CD4-positive, alpha-beta memory T cell (primary cell): ENCODE measurements around the gene GALR2. TPM values are rescaled to one million over a fixed set of nuclear protein-coding genes. Genes with fewer than 3 reads are reported as not detected.

ENCODE experiments used
- CTCF ChIA-PET: fragments of 350-600 bp; sonication (Branson Sonifier 250); formaldehyde crosslinking; loops from one replicate; lab custom pipeline; 2021; ENCODE audit warnings: inconsistent platforms; ENCODE audit not compliant: partially characterized antibody; lab: Charles Lee
- POLR2A ChIA-PET: fragments of 350-600 bp; sonication (Branson Sonifier 250); formaldehyde crosslinking; loops from one replicate; lab custom pipeline; 2021; ENCODE audit not compliant: partially characterized antibody; lab: Charles Lee
- DNase-seq, 5 donors: peaks; one replicate each; pipeline versions ENCODE4 v3.0.0 to v3.0.0-alpha.2; 2020 to 2022; ENCODE audit warnings: mixed read lengths in 1 of 5
- H3K27ac ChIP-seq: one replicate; pipeline ENCODE4 v1.7.0; 2013; ENCODE audit warnings: low read depth, low read length
- H3K27me3 ChIP-seq: 2 replicates; pipeline ENCODE4 v1.7.0; 2013; ENCODE audit warnings: mild to moderate bottlenecking, low read length, moderate library complexity; ENCODE audit not compliant: insufficient read depth
- H3K36me3 ChIP-seq: 2 replicates; pipeline ENCODE4 v1.7.0; 2013; ENCODE audit warnings: mild to moderate bottlenecking, low read length, moderate library complexity; ENCODE audit not compliant: insufficient read depth
- H3K4me1 ChIP-seq: 2 replicates; pipeline ENCODE4 v1.7.0; 2013; ENCODE audit warnings: mild to moderate bottlenecking, low read length, moderate library complexity; ENCODE audit not compliant: insufficient read depth
- H3K4me3 ChIP-seq, 2 donors: one replicate each; pipeline ENCODE4 v1.7.0; 2013; ENCODE audit warnings: low read length in 2 of 2, mild to moderate bottlenecking in 1 of 2
- H3K9me3 ChIP-seq, 2 donors: one replicate each; pipeline ENCODE4 v1.7.0; 2013; ENCODE audit warnings: low read length in 2 of 2, control low read depth in 1 of 2; ENCODE audit not compliant: control insufficient read depth in 1 of 2
- H3K27ac Mint-ChIP-seq, 7 donors: one replicate each; pipeline ENCODE4 v1.8.0; 2020 to 2021; ENCODE audit warnings: mixed read lengths in 7 of 7, mild to moderate bottlenecking in 6 of 7, inconsistent platforms in 3 of 7, moderate library complexity in 3 of 7
- H3K27me3 Mint-ChIP-seq, 2 donors: one replicate each; pipeline ENCODE4 v1.8.0; 2020 to 2021; ENCODE audit warnings: mixed read lengths in 2 of 2
- H3K36me3 Mint-ChIP-seq, 2 donors: one replicate each; pipeline ENCODE4 v1.8.0; 2020 to 2021; ENCODE audit warnings: mixed read lengths in 2 of 2, inconsistent platforms in 1 of 2, mild to moderate bottlenecking in 1 of 2
- H3K4me1 Mint-ChIP-seq, 4 donors: one replicate each; pipeline ENCODE4 v1.8.0; 2020 to 2021; ENCODE audit warnings: mixed read lengths in 4 of 4, mild to moderate bottlenecking in 1 of 4
- H3K4me3 Mint-ChIP-seq, 8 donors: one replicate each; pipeline ENCODE4 v1.8.0; 2020 to 2021; ENCODE audit warnings: mixed read lengths in 8 of 8, mild to moderate bottlenecking in 7 of 8, moderate library complexity in 6 of 8, inconsistent platforms in 3 of 8
- H3K9me3 Mint-ChIP-seq, 8 donors: one replicate each; pipeline ENCODE4 v1.8.0; 2020 to 2021; ENCODE audit warnings: mixed read lengths in 8 of 8, mild to moderate bottlenecking in 5 of 8, inconsistent platforms in 3 of 8, moderate library complexity in 1 of 8
- intact Hi-C: fragments of 100-400 bp; cut with micrococcal nuclease; formaldehyde crosslinking; loops from one replicate; pipeline ENCODE4 v1.15.1; 2023
- polyA plus RNA-seq, 2 donors: library from polyadenylated mRNA; unstranded; fragments of 300-500 nt; fragmentation: Illumina TruSeq; gene quantifications; one replicate each; pipeline ENCODE4 v1.2.3, GENCODE V29; 2021
- total RNA-seq, 2 experiments: library from RNA; stranded (reverse); gene quantifications; one replicate each; pipeline ENCODE4 v1.2.3, GENCODE V29; 2021

GALR2 gene
- total and polyA plus RNA-seq, 4 experiments from 2014 or later = 0.37 TPM; not detected in 3

DNA sequence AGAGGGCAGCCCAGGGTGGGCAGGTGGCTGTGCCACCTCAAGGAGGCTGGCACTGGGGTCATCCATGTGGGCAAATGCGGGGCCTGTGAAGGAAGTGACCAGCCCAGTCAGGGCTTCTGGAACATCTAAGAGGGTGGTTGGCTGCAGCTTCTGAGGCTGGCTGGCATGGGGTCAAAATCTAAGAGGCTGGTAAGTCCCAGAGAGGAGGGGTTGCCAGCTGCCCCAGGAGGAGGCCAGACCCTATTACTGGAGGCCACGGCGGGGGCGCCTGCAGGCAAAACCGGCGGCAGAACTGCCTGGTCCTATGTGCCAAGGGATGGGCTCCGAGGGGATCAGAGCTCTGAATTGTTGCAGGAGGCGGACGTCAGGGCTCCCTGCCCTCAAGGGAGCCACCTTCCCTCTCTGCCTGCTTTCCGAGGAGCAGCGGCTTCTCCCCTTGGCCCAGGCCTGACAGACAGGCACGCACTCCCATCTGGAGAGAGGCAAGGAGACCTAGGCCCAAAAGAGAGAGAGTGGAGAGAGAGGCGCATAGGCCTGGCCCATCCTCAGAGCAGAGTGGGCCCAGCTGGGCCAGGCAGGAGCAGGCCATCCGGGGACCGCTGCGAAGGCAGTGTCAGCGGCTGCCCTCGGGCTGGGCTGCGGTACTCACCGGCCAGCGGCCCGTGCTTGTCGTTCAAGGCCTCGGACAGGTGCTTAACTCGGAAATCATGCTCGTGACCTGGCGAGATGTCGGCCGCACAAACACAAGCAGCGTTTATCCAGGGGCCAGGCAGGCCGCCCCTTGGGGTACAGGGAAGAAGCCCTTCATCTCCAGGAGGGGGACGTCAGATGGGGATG, 15.3 kb downstream of the GALR2 start:
- Histone ChIP-seq H3K27ac (no peak overlapping the region), H3K27me3 (no peaks in the 10 kb centered on the region), H3K4me3 (no peak overlapping the region), H3K9me3 (no peaks in the 10 kb centered on the region), H3K36me3 (peaks cover 78% of the 10 kb centered on the region), H3K4me1 (no peaks in the 10 kb centered on the region)
- ChIA-PET CTCF (no interaction called here), POLR2A (interaction anchor here (1.6 to 5.6 kb wide), 2 partner anchors 11 to 14 kb away, joined by 4 to 24 read pairs; partner anchors contain the start of genes EXOC7 and ZACN)
- H3K4me3 Mint-ChIP-seq = no peak overlapping the region
- intact Hi-C loops = no loop called here
- DNase-seq = no peak
- H3K27ac Mint-ChIP-seq = no peak overlapping the region
- H3K36me3 Mint-ChIP-seq = peaks cover 33 to 67% of the 10 kb centered on the region in 2 donors
- no peaks in the 10 kb centered on the region for H3K9me3 Mint-ChIP-seq
- peaks cover 0 to 11% (median 3%) of the 10 kb centered on the region in 4 donors for H3K4me1 Mint-ChIP-seq
- H3K27me3 Mint-ChIP-seq = no peaks in the 10 kb centered on the region

DNA sequence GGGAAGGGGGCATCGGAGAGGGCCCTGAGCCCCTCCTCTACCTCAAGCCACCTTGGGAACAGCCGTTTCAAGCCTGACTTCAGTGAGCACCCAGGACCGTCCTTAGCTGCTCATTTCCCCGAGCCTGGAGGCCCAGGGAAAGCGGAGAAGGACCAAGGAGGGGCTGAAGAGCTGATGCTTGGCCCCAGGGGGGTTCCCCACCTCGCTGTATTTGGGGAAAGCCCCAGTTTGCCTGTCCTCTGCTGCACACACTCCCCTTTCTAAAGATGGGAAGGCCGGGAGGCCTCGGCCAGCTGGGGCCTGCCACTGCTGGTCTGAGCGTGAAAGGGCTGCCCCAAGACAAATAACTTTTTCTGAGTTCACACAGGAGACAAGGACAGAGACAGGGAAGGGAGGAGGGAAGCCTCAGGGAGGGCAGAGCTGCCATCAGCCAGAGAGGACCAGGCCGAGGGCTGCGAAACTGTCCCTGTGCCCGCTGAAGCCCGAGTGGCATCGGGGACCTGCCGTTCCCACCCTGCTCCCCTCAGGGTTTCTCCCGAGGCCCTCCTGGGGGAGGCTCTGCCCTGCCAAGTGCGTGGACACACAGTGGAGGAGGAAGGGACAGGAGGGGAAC, 16.0 kb downstream of the GALR2 start:
- H3K4me3 ChIP-seq = no peak overlapping the region
- CTCF ChIA-PET = interaction anchor here (1.1 kb wide), 1 partner anchor 11 kb away, joined by 4 read pairs; no protein-coding TSS in a partner anchor
- H3K4me1 ChIP-seq = no peaks in the 10 kb centered on the region
- POLR2A ChIA-PET = interaction anchor here (5.6 kb wide), 1 partner anchor 13 kb away, joined by 24 read pairs; the partner anchor contains the start of gene EXOC7
- peaks cover 73% of the 10 kb centered on the region for H3K36me3 ChIP-seq
- peaks cover 0 to 11% (median 3%) of the 10 kb centered on the region in 4 donors for H3K4me1 Mint-ChIP-seq
- no peak for DNase-seq
- H3K4me3 Mint-ChIP-seq = no peak overlapping the region
- peaks cover 34 to 60% of the 10 kb centered on the region in 2 donors for H3K36me3 Mint-ChIP-seq
- no peaks in the 10 kb centered on the region for H3K9me3 ChIP-seq
- H3K27ac ChIP-seq = no peak overlapping the region
- no peaks in the 10 kb centered on the region for H3K27me3 ChIP-seq
- intact Hi-C loops = no loop called here
- H3K27ac Mint-ChIP-seq = no peak overlapping the region
- H3K9me3 Mint-ChIP-seq = no peaks in the 10 kb centered on the region
- no peaks in the 10 kb centered on the region for H3K27me3 Mint-ChIP-seq

DNA sequence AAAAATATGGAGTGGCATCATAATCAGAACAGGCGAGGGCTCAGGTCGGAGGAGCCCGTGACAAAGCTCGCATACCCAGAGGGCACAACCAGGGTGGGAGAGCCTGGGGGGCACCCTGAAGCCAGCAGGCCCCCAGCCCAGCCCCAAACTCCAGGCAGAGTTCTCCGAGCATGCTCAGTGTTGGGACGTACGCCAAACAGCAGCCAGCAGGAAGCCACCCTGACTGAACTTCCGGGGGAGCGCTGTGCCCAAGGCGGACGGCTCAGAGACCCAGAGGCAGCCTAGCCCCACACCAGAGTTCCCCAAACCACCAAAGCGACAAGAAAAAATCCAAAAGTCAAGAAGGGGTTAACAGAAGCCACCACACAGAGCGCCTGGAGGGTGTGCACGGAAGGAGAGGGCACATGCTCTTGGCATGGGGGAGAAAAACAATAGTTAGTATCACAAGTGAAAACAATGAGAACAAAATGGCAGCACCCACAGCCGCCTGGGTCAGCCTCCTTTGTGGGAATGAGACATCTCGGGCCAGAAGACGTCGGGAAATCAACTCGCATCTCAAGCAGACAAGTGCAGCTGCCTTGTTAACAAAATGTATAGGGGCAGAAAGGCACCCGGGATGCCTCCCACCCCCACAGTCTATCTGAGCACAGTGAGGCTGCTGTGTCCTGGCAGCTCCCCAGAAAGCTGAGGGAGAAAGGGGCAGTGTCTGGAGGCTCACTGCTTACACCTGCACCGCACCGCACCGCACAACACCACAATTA, 17.1 kb downstream of the GALR2 start:
- H3K27ac Mint-ChIP-seq = peak overlapping the region in 5 of 7 donors; percentile 36 to 92 (median 79)
- H3K4me1 ChIP-seq = no peaks in the 10 kb centered on the region
- peaks cover 1 to 15% (median 3%) of the 10 kb centered on the region in 4 donors for H3K4me1 Mint-ChIP-seq
- no peaks in the 10 kb centered on the region for H3K9me3 ChIP-seq
- ChIA-PET POLR2A (interaction anchor here (1.6 to 5.6 kb wide), 3 partner anchors 9 to 12 kb away, joined by 3 to 24 read pairs (median 13); partner anchors contain the start of genes EXOC7 and ZACN), CTCF (interaction anchor here (1.1 to 1.4 kb wide), 2 partner anchors 12 to 28 kb away, joined by 3 to 4 read pairs; no protein-coding TSS in a partner anchor)
- H3K36me3 Mint-ChIP-seq = peaks cover 38 to 56% of the 10 kb centered on the region in 2 donors
- H3K27me3 Mint-ChIP-seq = no peaks in the 10 kb centered on the region
- peak in 1 of 5 donors; percentile 20 for DNase-seq
- no peak overlapping the region for H3K27ac ChIP-seq
- H3K36me3 ChIP-seq = peaks cover 71% of the 10 kb centered on the region
- H3K27me3 ChIP-seq = no peaks in the 10 kb centered on the region
- no peak overlapping the region for H3K4me3 ChIP-seq
- intact Hi-C loops = no loop called here
- H3K4me3 Mint-ChIP-seq = peak overlapping the region in 5 of 8 donors; percentile 44 to 65 (median 57)
- H3K9me3 Mint-ChIP-seq = no peaks in the 10 kb centered on the region

DNA sequence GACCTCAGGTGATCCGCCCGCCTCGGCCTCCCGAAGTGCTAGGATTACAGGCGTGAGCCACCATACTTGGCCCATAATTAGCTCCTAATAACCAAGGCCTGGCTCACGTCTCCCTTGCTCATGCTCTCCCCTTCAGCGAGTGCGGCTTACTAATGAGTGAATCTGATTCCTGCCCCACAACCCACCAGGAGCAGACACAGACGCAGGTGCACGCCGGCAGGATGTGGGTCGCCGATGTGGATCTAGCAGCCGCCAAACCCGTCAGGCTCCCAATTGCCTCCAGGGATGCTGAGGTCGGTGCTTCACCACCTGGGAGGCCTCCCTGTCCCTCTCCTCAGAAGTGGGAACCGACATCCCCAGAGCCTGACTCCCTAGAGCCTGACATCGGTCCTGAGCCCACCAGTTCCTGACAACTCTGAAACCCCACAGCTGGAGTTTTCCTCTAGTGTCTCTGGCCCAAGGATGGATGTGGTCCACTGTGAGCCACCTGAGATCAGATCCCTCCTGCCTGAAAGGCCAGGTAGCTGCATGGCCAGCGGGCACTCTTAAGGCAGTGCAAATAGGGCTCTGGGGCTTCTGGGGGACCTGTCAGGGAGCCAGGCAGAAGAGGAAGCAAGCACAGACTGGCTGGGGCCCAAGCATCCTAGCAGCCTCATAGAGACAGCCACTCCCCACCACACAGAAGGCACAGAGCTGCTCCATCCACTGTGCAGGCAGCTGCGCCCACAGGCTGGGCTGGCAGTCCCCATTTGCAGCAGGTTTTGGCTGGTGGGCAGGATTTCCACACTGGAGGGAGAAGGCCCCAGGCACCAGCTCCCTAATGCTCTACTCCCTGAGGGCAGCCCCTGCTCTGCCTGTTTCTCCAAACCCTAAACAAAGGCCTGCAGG, 18.2 kb downstream of the GALR2 start:
- Histone ChIP-seq H3K4me3 (no peak overlapping the region), H3K27ac (no peak overlapping the region), H3K9me3 (no peaks in the 10 kb centered on the region), H3K36me3 (peaks cover 69% of the 10 kb centered on the region), H3K4me1 (no peaks in the 10 kb centered on the region), H3K27me3 (no peaks in the 10 kb centered on the region)
- H3K4me3 Mint-ChIP-seq = no peak overlapping the region
- peaks cover 1 to 15% (median 3%) of the 10 kb centered on the region in 4 donors for H3K4me1 Mint-ChIP-seq
- ChIA-PET POLR2A (interaction anchor here (0.7 to 5.6 kb wide), 4 partner anchors 8 to 163 kb away, joined by 3 to 24 read pairs (median 8); partner anchors contain the start of genes EXOC7 and ZACN), CTCF (interaction anchor here (1.4 to 3.7 kb wide), 2 partner anchors 30 to 187 kb away, joined by 3 to 15 read pairs; no protein-coding TSS in a partner anchor)
- H3K36me3 Mint-ChIP-seq = peaks cover 38 to 60% of the 10 kb centered on the region in 2 donors
- intact Hi-C loops = no loop called here
- no peak overlapping the region for H3K27ac Mint-ChIP-seq
- no peak for DNase-seq
- H3K27me3 Mint-ChIP-seq = no peaks in the 10 kb centered on the region
- no peaks in the 10 kb centered on the region for H3K9me3 Mint-ChIP-seq

DNA sequence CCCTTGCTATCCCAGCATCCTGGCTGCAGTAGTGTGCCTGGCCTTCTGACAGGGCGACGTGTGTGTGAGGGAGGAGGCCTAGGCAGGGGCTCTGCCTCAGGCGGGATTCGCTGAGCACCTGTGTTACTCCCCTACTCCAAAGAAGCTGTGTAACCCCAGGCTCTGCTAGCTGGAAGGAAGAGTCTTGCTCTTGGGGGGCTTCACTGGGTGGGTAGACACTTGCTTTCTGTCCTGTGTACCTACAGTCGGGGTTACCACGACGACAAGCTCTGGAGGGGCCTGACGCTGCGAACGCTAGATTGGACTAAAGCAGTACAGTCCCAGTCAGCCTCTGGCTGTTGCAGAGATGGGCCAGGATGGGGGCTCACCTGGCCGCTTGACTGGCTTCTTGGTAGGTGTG, 19.5 kb downstream of the GALR2 start:
- peaks cover 1 to 15% (median 4%) of the 10 kb centered on the region in 4 donors for H3K4me1 Mint-ChIP-seq
- no peak overlapping the region for H3K4me3 Mint-ChIP-seq
- no peaks in the 10 kb centered on the region for H3K9me3 ChIP-seq
- ChIA-PET POLR2A (interaction anchor here (0.6 to 5.6 kb wide), 3 partner anchors 10 to 86 kb away, joined by 3 to 24 read pairs (median 13); partner anchors contain the start of genes EXOC7 and ZACN), CTCF (interaction anchor here (0.7 to 3.7 kb wide), 2 partner anchors 186 to 291 kb away, joined by 4 to 15 read pairs; no protein-coding TSS in a partner anchor)
- H3K27ac ChIP-seq = no peak overlapping the region
- H3K9me3 Mint-ChIP-seq = no peaks in the 10 kb centered on the region
- no peaks in the 10 kb centered on the region for H3K27me3 Mint-ChIP-seq
- peaks cover 59% of the 10 kb centered on the region for H3K36me3 ChIP-seq
- peaks cover 36 to 56% of the 10 kb centered on the region in 2 donors for H3K36me3 Mint-ChIP-seq
- H3K4me3 ChIP-seq = no peak overlapping the region
- H3K4me1 ChIP-seq = no peaks in the 10 kb centered on the region
- H3K27me3 ChIP-seq = no peaks in the 10 kb centered on the region
- DNase-seq = no peak
- H3K27ac Mint-ChIP-seq = peak overlapping the region in 1 of 7 donors; percentile 71
- intact Hi-C loops = no loop called here

DNA sequence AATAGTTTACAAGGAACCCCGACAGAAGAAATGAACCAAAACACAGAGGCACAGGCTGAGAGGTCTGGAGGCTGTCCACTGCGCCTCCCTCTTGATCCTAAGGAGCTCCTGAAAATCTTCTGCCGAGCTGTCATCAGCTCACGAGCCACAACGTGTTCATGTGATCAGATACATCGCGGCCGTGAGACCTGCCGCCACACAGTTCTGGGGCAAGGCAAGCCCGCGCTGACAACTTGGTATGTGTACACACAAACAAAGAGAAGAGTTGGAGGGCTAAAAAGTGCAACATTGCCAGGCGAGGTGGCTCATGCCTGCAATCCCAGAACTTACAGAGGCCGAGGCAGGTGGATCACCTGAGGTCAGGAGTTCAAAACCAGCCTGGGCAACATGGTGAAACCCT, 21.4 kb downstream of the GALR2 start:
- peaks cover 39 to 56% of the 10 kb centered on the region in 2 donors for H3K36me3 Mint-ChIP-seq
- no peaks in the 10 kb centered on the region for H3K9me3 Mint-ChIP-seq
- Histone ChIP-seq H3K27me3 (no peaks in the 10 kb centered on the region), H3K27ac (no peak overlapping the region), H3K4me1 (no peaks in the 10 kb centered on the region), H3K9me3 (no peaks in the 10 kb centered on the region), H3K4me3 (no peak overlapping the region), H3K36me3 (peaks cover 47% of the 10 kb centered on the region)
- no peaks in the 10 kb centered on the region for H3K27me3 Mint-ChIP-seq
- ChIA-PET POLR2A (interaction anchor here (5.6 kb wide), 1 partner anchor 8 kb away, joined by 24 read pairs; the partner anchor contains the start of gene EXOC7), CTCF (interaction anchor here (0.9 to 3.7 kb wide), 7 partner anchors 10 to 347 kb away, joined by 3 to 15 read pairs (median 3); no protein-coding TSS in a partner anchor)
- no peak overlapping the region for H3K4me3 Mint-ChIP-seq
- H3K4me1 Mint-ChIP-seq = peaks cover 4 to 20% (median 11%) of the 10 kb centered on the region in 4 donors
- intact Hi-C loops = no loop called here
- no peak for DNase-seq
- peak overlapping the region in 1 of 7 donors; percentile 61 for H3K27ac Mint-ChIP-seq
